Keratinocyte (primary cell): Measurements from ENCODE around the gene ARPC5L. TPM values are rescaled to one million over a fixed set of nuclear protein-coding genes. Genes with fewer than 3 reads are reported as not detected.

Experiments used
- DNase-seq: peaks from one replicate; pipeline ENCODE4 v3.0.0-alpha.2; 2011; ENCODE audit warnings: low read depth, missing footprints, low spot score
- FAIRE-seq: peaks from 2 replicates; lab custom pipeline; 2011; peaks lifted over from hg19 to GRCh38; lab: Jason Lieb, UNC
- H2AFZ ChIP-seq: 2 replicates; pipeline ENCODE4 v1.6.0; 2012; ENCODE audit warnings: low read length, control low read depth, inconsistent platforms; ENCODE audit not compliant: control insufficient read depth
- H3K27ac ChIP-seq: 2 replicates; pipeline ENCODE4 v1.5.1; 2011; ENCODE audit warnings: low read length; ENCODE audit not compliant: control insufficient read depth, insufficient read depth
- H3K27me3 ChIP-seq: 3 replicates; pipeline ENCODE4 v1.6.0; 2011; ENCODE audit warnings: low read length; ENCODE audit not compliant: control insufficient read depth, insufficient read depth; ENCODE audit errors: extremely low read depth
- H3K36me3 ChIP-seq, 2 experiments: 2 replicates in 1 of 2; 3 replicates in 1 of 2; pipeline ENCODE4 v1.5.1; 2011; ENCODE audit warnings: low read length in 2 of 2, mild to moderate bottlenecking in 1 of 2; ENCODE audit not compliant: control insufficient read depth in 2 of 2, insufficient read depth in 2 of 2; ENCODE audit errors: extremely low read depth in 1 of 2
- H3K4me1 ChIP-seq: 3 replicates; pipeline ENCODE4 v1.5.1; 2011; ENCODE audit warnings: low read length; ENCODE audit not compliant: control insufficient read depth, insufficient read depth; ENCODE audit errors: extremely low read depth
- H3K4me2 ChIP-seq: 3 replicates; pipeline ENCODE4 v1.6.0; 2011; ENCODE audit warnings: low read depth, low read length; ENCODE audit not compliant: control insufficient read depth, insufficient read depth; ENCODE audit errors: extremely low read depth
- H3K4me3 ChIP-seq, 3 experiments: fragments of 200-600 bp in 1 of 3; sonication (generic) in 1 of 3; 2 replicates in 2 of 3; 3 replicates in 1 of 3; pipeline ENCODE4 v1.5.1; 2011 to 2016; ENCODE audit warnings: low read length in 3 of 3, mild to moderate bottlenecking in 3 of 3, control low read depth in 2 of 3, inconsistent platforms in 1 of 3, low read depth in 1 of 3, mixed read lengths in 1 of 3, mixed run types in 1 of 3, moderate library complexity in 1 of 3; ENCODE audit not compliant: control insufficient read depth in 2 of 3, insufficient read depth in 2 of 3; ENCODE audit errors: extremely low read depth in 1 of 3
- H3K79me2 ChIP-seq: 2 replicates; pipeline ENCODE4 v1.6.0; 2012; ENCODE audit warnings: low read length; ENCODE audit not compliant: control insufficient read depth, insufficient read depth
- H3K9ac ChIP-seq: 3 replicates; pipeline ENCODE4 v1.6.0; 2011; ENCODE audit warnings: low read length; ENCODE audit not compliant: control insufficient read depth, insufficient read depth; ENCODE audit errors: extremely low read depth
- H3K9me1 ChIP-seq: 3 replicates; pipeline ENCODE4 v1.6.0; 2011; ENCODE audit warnings: low read length; ENCODE audit not compliant: control insufficient read depth, insufficient read depth; ENCODE audit errors: extremely low read depth
- H3K9me3 ChIP-seq: 2 replicates; pipeline ENCODE4 v1.5.1; 2012; ENCODE audit warnings: low read depth, low read length; ENCODE audit not compliant: control insufficient read depth
- H4K20me1 ChIP-seq: 3 replicates; pipeline ENCODE4 v1.6.0; 2011; ENCODE audit warnings: low read length; ENCODE audit not compliant: control insufficient read depth, insufficient read depth; ENCODE audit errors: extremely low read depth
- EZH2 ChIP-seq: IDR thresholded peaks from one replicate; pipeline ENCODE4 v1.6.1; 2012; ENCODE audit warnings: inconsistent platforms, mild to moderate bottlenecking, low read length, moderate library complexity
- dilution Hi-C: fragments of 300-500 bp; cut with MboI; formaldehyde crosslinking; loops from one replicate; pipeline ENCODE4 v1.7.0; 2020; ENCODE audit warnings: low sequenced_read_pairs; ENCODE audit not compliant: extremely low pct_ligation_motif_present
- polyA minus RNA-seq, 3 experiments: library from RNA; depleted of rRNA, polyadenylated mRNA; stranded (reverse); fragments of >200 nt; gene quantifications; 1 replicate in 1 of 3; 2 replicates in 1 of 3; 3 replicates in 1 of 3; pipeline ENCODE4 v1.2.3, GENCODE V29; 2011
- polyA plus RNA-seq, 5 experiments: library from polyadenylated mRNA; depleted of rRNA in 3 of 5; stranded (reverse) in 3 of 5; stranded (forward) in 1 of 5; unstranded in 1 of 5; fragments of >200 nt; gene quantifications; 1 replicate in 1 of 5; 2 replicates in 3 of 5; 3 replicates in 1 of 5; pipeline versions ENCODE4 v1.2.1 to v1.2.3, GENCODE V29; 2011 to 2012; ENCODE audit warnings: missing spikeins in 2 of 5, low read depth in 1 of 5, low replicate concordance in 1 of 5
- TF ChIP-seq, protein P1 (sequence below), 3 experiments: IDR thresholded peaks in 1 of 3; conservative IDR thresholded peaks in 1 of 3; optimal IDR thresholded peaks in 1 of 3; 2 replicates in 2 of 3; 3 replicates in 1 of 3; pipeline versions ENCODE3 to v1.5.1; 2011; ENCODE audit warnings: low read length in 3 of 3, mild to moderate bottlenecking in 3 of 3, moderate library complexity in 2 of 3, control low read depth in 1 of 3, inconsistent platforms in 1 of 3; ENCODE audit not compliant: insufficient read depth in 2 of 3; ENCODE audit errors: extremely low read depth in 1 of 3

The ARPC5L gene
- polyA plus RNA-seq (79.5 to 107 TPM (median 102 TPM) in 3 replicates), polyA minus RNA-seq (13.2 to 34.9 TPM (median 23.4 TPM) in 3 replicates)
- 193 TPM for polyA plus RNA-seq (2011; ENCODE audit: low read depth)
- polyA plus RNA-seq (2011; cell fraction: cytosol; rRNA removed): 97.3 and 103 TPM in 2 replicates
- 58.9 and 80.7 TPM in 2 replicates for polyA plus RNA-seq (2011; cell fraction: nucleus; rRNA removed)
- polyA plus RNA-seq (2012; ENCODE audit: low replicate concordance): 88.5 and 126 TPM in 2 replicates
- 41.1 TPM for polyA minus RNA-seq (2011; cell fraction: cytosol; rRNA and poly(A)+ RNA removed)
- 11.7 and 14.9 TPM in 2 replicates for polyA minus RNA-seq (2011; cell fraction: nucleus; rRNA and poly(A)+ RNA removed)

- H4K20me1 ChIP-seq: peaks cover 38% of the 10 kb centered on the region
- peaks cover 38% of the 10 kb centered on the region for H3K79me2 ChIP-seq
- no peaks in the 10 kb centered on the region for H3K27me3 ChIP-seq
- peak within 1 kb of the TSS; percentile 96 for H3K9ac ChIP-seq
- H3K9me1 ChIP-seq: no peaks in the 10 kb centered on the region
- TF ChIP-seq, protein P1, sequence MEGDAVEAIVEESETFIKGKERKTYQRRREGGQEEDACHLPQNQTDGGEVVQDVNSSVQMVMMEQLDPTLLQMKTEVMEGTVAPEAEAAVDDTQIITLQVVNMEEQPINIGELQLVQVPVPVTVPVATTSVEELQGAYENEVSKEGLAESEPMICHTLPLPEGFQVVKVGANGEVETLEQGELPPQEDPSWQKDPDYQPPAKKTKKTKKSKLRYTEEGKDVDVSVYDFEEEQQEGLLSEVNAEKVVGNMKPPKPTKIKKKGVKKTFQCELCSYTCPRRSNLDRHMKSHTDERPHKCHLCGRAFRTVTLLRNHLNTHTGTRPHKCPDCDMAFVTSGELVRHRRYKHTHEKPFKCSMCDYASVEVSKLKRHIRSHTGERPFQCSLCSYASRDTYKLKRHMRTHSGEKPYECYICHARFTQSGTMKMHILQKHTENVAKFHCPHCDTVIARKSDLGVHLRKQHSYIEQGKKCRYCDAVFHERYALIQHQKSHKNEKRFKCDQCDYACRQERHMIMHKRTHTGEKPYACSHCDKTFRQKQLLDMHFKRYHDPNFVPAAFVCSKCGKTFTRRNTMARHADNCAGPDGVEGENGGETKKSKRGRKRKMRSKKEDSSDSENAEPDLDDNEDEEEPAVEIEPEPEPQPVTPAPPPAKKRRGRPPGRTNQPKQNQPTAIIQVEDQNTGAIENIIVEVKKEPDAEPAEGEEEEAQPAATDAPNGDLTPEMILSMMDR (optimal IDR thresholded peaks at IDR 0.05 in 1 of 3, IDR thresholded peaks at IDR 0.05 in 1 of 3, conservative IDR thresholded peaks at IDR 0.05 in 1 of 3; ENCODE audit: extremely low read depth in 1 of 3, insufficient read depth in 2 of 3, low read length in 3 of 3): peak in 2 of 3 experiments; percentile 23 to 31
- no peak for TF ChIP-seq EZH2
- peak within 1 kb of the TSS; percentile 99 for H2AFZ ChIP-seq
- peak within 1 kb of the TSS; percentile 97 for H3K4me2 ChIP-seq
- no peaks in the 10 kb centered on the region for H3K9me3 ChIP-seq
- DNase-seq (no peak), FAIRE-seq (no peak)
- H3K36me3 ChIP-seq: peaks cover 33 to 46% of the 10 kb centered on the region in 2 experiments
- peaks cover 31% of the 10 kb centered on the region for H3K4me1 ChIP-seq
- dilution Hi-C loops: no loop called here
- H3K27ac ChIP-seq: peak within 1 kb of the TSS; percentile 91
- peak within 1 kb of the TSS; percentile 92 to 95 (median 94) for H3K4me3 ChIP-seq
These were observed at the start of gene ARPC5L, which contains the start of gene RPL35 for GRCh38 chr9:124861342-124862229. ARPC5L (plus strand) TSS chr9:124862130; CDS start chr9:124869291, 7,161 bp downstream. RPL35 (minus strand) TSS chr9:124861957; CDS start chr9:124861912, 45 bp downstream.

DNA sequence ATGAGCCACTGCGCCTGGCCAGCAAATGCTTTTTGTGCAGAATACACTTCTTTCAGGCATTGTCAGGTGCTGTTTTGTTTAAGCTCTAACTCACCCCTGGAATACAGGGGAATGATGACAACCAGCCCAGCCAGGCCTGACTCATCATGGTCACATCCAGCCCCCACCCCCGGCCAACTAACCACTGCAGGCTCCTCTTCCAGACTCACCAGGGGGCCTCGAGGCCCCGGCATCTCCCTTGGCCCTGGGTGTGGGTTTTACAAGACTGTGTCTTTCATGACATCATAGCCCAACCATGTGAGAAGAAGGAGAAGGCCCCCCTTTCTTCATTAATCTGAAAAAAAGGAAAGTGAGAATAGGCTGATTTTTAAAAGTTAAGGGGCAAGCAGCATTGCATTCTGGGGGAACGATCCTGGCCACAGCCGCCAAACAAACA is 49.5 kb upstream of the ARPC5L start:
- Histone ChIP-seq H3K9me3 (no peaks in the 10 kb centered on the region), H3K4me3 (no peak overlapping the region), H3K4me1 (peaks cover 49% of the 10 kb centered on the region), H3K27me3 (no peaks in the 10 kb centered on the region), H3K4me2 (peak overlapping the region; percentile 3), H3K9ac (no peak overlapping the region), H3K27ac (no peak overlapping the region), H3K9me1 (no peaks in the 10 kb centered on the region), H4K20me1 (no peaks in the 10 kb centered on the region), H3K79me2 (no peaks in the 10 kb centered on the region), H2AFZ (no peak overlapping the region), H3K36me3 (no peaks in the 10 kb centered on the region)
- no peak for TF ChIP-seq EZH2
- TF ChIP-seq, protein P1 (optimal IDR thresholded peaks at IDR 0.05 in 1 of 3, IDR thresholded peaks at IDR 0.05 in 1 of 3, conservative IDR thresholded peaks at IDR 0.05 in 1 of 3; ENCODE audit: extremely low read depth in 1 of 3, insufficient read depth in 2 of 3, low read length in 3 of 3): no peak
- dilution Hi-C loops: no loop called here
- DNase-seq: no peak
- FAIRE-seq: peak; percentile 55
